GM12865 (cell line): Measurements from ENCODE around the gene FYCO1.
"Not testable (repeated sequence)": the region's sequence is repeated elsewhere in the genome, so short reads cannot be mapped to it uniquely, and the experiment has no call there.

Experiments
- DNase-seq: peaks from one replicate; pipeline ENCODE4 v3.0.0; 2010; ENCODE audit warnings: low read depth
- H3K4me3 ChIP-seq: 2 replicates; pipeline ENCODE4 v1.5.1; 2011; ENCODE audit warnings: mild to moderate bottlenecking, low read depth, low read length, control low read depth
- TF ChIP-seq, protein P1 (sequence below): IDR thresholded peaks from 2 replicates; pipeline ENCODE4 v1.5.1; 2011; ENCODE audit warnings: low read length, control low read depth, low read depth, inconsistent platforms; ENCODE audit not compliant: insufficient read depth; ENCODE audit errors: missing control alignments

Gene FYCO1

GRCh38 chr3:45995236-45996192 is at the start of gene FYCO1:
FYCO1 (minus strand) TSS chr3:45995824; CDS start chr3:45984910, 10,914 bp downstream.
- TF ChIP-seq, protein P1, sequence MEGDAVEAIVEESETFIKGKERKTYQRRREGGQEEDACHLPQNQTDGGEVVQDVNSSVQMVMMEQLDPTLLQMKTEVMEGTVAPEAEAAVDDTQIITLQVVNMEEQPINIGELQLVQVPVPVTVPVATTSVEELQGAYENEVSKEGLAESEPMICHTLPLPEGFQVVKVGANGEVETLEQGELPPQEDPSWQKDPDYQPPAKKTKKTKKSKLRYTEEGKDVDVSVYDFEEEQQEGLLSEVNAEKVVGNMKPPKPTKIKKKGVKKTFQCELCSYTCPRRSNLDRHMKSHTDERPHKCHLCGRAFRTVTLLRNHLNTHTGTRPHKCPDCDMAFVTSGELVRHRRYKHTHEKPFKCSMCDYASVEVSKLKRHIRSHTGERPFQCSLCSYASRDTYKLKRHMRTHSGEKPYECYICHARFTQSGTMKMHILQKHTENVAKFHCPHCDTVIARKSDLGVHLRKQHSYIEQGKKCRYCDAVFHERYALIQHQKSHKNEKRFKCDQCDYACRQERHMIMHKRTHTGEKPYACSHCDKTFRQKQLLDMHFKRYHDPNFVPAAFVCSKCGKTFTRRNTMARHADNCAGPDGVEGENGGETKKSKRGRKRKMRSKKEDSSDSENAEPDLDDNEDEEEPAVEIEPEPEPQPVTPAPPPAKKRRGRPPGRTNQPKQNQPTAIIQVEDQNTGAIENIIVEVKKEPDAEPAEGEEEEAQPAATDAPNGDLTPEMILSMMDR, result no peak
- peak within 1 kb of the TSS; percentile 65 for H3K4me3 ChIP-seq
- DNase-seq, result peak; percentile 94

DNA sequence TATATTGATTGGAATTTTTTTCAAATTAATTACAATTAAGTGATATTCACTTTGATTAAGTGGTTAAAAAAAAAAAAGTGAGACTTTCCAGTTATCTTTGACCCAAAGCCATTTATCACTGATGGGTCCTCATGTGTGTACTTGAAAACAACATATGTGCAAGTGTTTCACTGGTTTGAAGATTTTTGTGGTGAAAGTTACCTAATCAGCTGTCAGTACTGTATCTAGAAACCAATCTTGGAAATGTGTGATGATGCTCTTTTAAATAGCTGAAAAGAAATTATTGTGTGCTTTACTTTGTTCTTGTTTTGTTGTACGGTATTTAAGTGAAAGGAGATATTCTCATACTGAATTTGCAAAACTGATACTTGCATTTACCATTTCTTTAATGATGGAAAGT is 43.3 kb upstream of the FYCO1 start:
- DNase-seq, result no peak
- TF ChIP-seq, protein P1, result no peak
- no peak overlapping the region for H3K4me3 ChIP-seq

DNA sequence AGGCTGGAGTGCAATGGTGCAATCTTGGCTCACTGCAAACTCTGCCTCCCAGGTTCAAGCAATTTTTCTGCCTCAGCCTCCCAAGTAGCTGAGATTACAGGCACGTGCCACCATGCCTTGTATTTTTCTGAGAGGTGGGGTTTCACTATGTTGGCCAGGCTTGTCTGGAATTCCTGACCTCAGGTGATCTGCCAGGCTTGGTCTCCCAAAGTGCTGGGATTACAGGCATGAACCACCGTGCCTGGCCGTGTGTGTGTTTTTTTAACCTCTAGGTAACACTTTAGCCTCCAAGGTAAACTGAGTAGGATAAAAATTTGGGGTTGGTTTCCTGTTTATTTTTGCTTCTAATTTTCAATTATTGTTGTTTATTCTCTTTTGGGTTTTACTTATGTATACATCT is 42.4 kb upstream of the FYCO1 start:
- DNase-seq, H3K4me3 ChIP-seq: not testable (repeated sequence)

DNA sequence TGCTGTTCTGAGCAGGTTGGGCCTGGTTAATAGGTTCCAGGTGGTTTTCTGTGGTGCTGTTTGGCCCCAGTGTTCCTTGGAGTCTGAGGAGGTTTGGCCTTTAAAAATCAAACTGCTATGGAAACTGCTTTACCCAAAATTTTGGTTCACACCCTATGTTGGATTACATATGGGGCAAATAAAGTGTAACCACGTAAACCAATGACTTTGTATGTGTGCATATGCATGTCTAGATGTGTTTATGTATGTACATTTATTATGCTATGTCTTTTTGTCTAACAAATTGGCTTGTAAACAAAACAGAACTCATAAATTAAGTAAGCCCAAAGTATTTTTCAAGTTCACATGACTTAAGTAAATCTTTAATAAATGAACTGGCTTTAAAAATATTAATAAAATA is 40.6 kb upstream of the FYCO1 start:
- H3K4me3 ChIP-seq, result no peak overlapping the region
- DNase-seq, result no peak
- TF ChIP-seq, protein P1, result no peak

DNA sequence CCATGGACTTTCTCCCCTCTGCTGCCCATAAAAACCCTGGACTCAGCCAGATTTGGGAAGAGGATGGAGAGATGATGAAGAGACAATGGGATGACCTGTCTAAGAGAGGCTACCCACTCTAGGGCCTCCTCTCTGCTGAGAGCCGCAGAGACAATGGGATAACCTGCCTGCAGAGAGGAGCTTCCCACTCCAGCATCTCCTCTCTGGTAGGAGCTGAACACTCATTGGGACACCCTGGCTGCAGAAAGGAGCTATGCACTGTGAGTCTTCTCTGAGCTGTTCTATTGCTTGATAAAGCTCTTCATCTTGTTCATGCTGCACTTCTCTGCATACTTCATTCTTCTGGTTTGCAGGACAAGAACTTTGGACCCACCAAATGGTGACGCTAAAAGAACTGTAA is 36.1 kb upstream of the FYCO1 start:
- no peak for DNase-seq
- TF ChIP-seq, protein P1, result no peak
- no peak overlapping the region for H3K4me3 ChIP-seq

- TF ChIP-seq, protein P1, result no peak
- DNase-seq, result no peak
Observed at GRCh38 chr3:46031269-46031668, 35.6 kb upstream of the FYCO1 start.

GRCh38 chr3:46030626-46031025 is 35.0 kb upstream of the FYCO1 start:
- H3K4me3 ChIP-seq, result no peak overlapping the region
- DNase-seq, result no peak
- TF ChIP-seq, protein P1, result no peak

More at GRCh38 chr3:46031269-46031668, 35.6 kb upstream of the FYCO1 start:
- H3K4me3 ChIP-seq, result no peak overlapping the region
